ENCODE results near the gene GABRG3. TPM values are rescaled to one million over a fixed set of nuclear protein-coding genes. Genes with fewer than 3 reads are reported as not detected.

The GABRG3 gene
- total and polyA plus RNA-seq, 3 donors from 2014 or later: 3.7 to 13.4 (median 6.9) TPM

DNA sequence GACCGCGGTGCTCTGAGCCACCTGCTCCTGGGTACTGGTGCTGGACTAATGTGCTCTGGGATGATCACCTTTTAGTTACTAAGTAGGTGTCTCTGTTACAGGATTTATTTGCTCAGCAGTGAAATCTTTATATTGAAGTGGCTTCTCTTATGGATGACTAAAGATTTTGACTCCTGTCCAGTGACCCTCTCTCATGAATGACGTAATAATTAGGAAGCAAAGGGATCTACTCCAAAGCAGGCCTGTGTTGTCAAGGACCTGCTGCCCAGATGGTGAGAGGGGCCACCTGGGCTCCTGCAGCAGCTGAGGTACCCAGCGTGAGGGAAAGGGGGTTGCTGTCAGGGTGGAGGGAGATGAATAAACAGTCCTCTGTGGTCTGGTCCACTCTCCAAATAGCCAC, 263.6 kb downstream of the GABRG3 start:
- Histone ChIP-seq H3K27ac (no peak overlapping the region), H3K4me3 (no peak overlapping the region), H3K27me3 (no peaks in the 10 kb centered on the region), H3K36me3 (ENCODE audit: low read depth, missing control alignments) (no peaks in the 10 kb centered on the region), H3K9me3 (no peaks in the 10 kb centered on the region), H3K4me1 (no peaks in the 10 kb centered on the region)
- intact Hi-C loops (cut with DNase I; ENCODE audit: low total_unique reads): no loop called here
- no peak for TF ChIP-seq POLR2A (IDR thresholded peaks at IDR 0.05)
- TF ChIP-seq, protein P1, sequence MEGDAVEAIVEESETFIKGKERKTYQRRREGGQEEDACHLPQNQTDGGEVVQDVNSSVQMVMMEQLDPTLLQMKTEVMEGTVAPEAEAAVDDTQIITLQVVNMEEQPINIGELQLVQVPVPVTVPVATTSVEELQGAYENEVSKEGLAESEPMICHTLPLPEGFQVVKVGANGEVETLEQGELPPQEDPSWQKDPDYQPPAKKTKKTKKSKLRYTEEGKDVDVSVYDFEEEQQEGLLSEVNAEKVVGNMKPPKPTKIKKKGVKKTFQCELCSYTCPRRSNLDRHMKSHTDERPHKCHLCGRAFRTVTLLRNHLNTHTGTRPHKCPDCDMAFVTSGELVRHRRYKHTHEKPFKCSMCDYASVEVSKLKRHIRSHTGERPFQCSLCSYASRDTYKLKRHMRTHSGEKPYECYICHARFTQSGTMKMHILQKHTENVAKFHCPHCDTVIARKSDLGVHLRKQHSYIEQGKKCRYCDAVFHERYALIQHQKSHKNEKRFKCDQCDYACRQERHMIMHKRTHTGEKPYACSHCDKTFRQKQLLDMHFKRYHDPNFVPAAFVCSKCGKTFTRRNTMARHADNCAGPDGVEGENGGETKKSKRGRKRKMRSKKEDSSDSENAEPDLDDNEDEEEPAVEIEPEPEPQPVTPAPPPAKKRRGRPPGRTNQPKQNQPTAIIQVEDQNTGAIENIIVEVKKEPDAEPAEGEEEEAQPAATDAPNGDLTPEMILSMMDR (IDR thresholded peaks at IDR 0.05): no peak
- WGBS, 2 donors: 87 to 90% methylated on average over 4 of the region's 4 CpGs
- DNase-seq: no peak

DNA sequence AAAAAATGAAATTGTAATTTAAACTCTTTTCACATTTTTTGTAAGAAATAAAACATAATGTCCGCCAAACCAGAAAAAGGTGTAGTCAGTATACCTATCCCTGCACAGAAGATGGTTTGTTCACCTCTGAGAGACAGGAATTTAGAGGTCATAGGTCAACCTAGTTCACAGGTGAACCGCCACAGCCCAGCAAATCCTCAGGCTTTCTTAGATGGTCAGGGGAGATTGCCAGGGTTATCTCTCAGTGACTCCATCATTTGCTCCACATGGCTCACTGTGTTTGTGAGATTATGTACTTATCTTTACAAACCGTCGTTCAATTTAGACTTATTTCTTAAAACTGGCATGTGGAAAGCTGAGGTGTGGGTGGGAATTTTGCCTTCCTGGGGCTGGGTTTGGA, 264.2 kb downstream of the GABRG3 start:
- no peak for TF ChIP-seq POLR2A (IDR thresholded peaks at IDR 0.05)
- TF ChIP-seq, protein P1 (IDR thresholded peaks at IDR 0.05): no peak
- H3K9me3 ChIP-seq: no peaks in the 10 kb centered on the region
- H3K27me3 ChIP-seq: no peaks in the 10 kb centered on the region
- H3K36me3 ChIP-seq (ENCODE audit: low read depth, missing control alignments): no peaks in the 10 kb centered on the region
- DNase-seq: no peak
- no peak overlapping the region for H3K4me3 ChIP-seq
- 63 to 78% methylated on average over 4 of the region's 4 CpGs for WGBS, 2 donors
- intact Hi-C loops (cut with DNase I; ENCODE audit: low total_unique reads): no loop called here
- no peaks in the 10 kb centered on the region for H3K4me1 ChIP-seq
- H3K27ac ChIP-seq: no peak overlapping the region

DNA sequence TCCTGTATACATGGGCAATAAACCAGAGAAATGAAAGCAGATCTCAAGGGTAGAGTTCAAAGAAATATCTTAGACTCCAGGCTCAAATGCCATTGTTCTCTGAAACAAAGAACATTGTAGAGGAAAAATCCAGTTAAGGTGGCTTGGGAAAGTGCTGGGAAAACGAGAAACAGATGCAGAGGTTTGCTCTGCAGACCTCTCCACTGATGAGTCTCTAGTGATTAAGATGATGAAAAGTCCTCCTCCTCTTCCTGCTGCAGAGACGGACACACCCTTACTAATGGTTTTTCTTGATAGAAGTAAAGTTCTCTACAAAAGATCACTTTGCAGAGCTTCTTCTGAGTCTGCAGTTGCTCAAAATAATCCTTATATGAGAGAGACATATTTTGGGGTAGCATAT, 264.7 kb downstream of the GABRG3 start:
- Histone ChIP-seq H3K27me3 (no peaks in the 10 kb centered on the region), H3K4me3 (no peak overlapping the region), H3K9me3 (no peaks in the 10 kb centered on the region), H3K27ac (no peak overlapping the region), H3K36me3 (ENCODE audit: low read depth, missing control alignments) (no peaks in the 10 kb centered on the region), H3K4me1 (no peaks in the 10 kb centered on the region)
- WGBS, 2 donors: 43 to 59% methylated on average over 2 of the region's 2 CpGs
- no peak for TF ChIP-seq POLR2A (IDR thresholded peaks at IDR 0.05)
- TF ChIP-seq, protein P1 (IDR thresholded peaks at IDR 0.05): no peak
- intact Hi-C loops (cut with DNase I; ENCODE audit: low total_unique reads): no loop called here
- no peak for DNase-seq

DNA sequence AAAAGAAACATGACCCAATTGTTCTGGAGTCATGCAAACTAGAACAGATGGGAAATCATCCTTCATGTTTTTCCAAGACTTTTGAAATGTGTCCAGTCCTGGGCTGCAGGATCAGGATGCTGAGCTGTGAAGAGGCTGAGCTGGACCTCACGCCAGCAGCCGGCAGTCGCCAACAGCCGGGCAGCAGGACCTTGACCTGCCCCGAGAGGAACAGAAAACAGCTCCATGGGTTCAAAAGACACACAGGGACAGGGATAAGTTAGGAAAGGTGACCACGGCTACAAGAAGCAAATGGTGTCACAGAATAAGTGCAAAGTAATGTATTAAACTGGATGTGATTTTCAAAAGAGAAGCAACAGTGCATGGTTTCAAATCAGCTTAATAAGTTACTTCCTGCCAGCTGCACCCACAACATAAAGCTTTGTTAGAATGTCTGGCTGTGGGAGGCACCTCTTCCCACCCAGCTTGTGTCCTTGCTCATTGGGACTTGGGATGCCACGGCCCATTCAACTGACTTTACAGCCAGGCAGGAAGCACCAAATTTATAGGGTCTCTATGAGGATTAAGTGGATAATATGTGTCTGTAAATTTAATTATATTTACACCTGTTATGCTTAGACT, 266.4 kb downstream of the GABRG3 start:
- Histone ChIP-seq H3K4me1 (no peaks in the 10 kb centered on the region), H3K36me3 (ENCODE audit: low read depth, missing control alignments) (no peaks in the 10 kb centered on the region), H3K27ac (no peak overlapping the region), H3K9me3 (no peaks in the 10 kb centered on the region), H3K27me3 (no peaks in the 10 kb centered on the region), H3K4me3 (no peak overlapping the region)
- TF ChIP-seq, protein P1 (IDR thresholded peaks at IDR 0.05): no peak
- TF ChIP-seq POLR2A (IDR thresholded peaks at IDR 0.05): no peak
- intact Hi-C loops (cut with DNase I; ENCODE audit: low total_unique reads): no loop called here
- DNase-seq: no peak
- 28 to 36% methylated on average over 7 of the region's 7 CpGs for WGBS, 2 donors

DNA sequence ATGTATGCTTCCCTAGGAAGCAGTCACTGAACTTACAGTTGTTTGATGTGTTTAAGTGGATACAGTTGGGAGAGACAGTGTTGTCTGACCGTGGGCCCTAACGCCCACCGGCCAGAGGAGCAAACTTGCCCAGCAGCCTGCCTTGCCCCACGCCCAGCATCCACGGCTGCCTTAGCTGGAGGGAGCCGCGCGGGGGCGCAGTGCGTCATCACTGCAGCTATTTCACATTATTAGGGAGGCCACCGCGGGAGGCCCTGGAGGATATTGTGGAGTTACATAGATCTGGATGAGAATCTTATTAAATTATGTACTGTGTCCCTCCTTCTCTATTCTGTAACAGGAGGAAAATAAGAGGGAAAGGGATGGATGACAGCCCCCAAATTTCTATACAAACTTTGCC, 267.2 kb downstream of the GABRG3 start:
- 67 to 83% methylated on average over 12 of the region's 12 CpGs for WGBS, 2 donors
- Histone ChIP-seq H3K27me3 (no peaks in the 10 kb centered on the region), H3K27ac (no peak overlapping the region), H3K4me3 (no peak overlapping the region), H3K9me3 (no peaks in the 10 kb centered on the region), H3K4me1 (no peaks in the 10 kb centered on the region), H3K36me3 (ENCODE audit: low read depth, missing control alignments) (no peaks in the 10 kb centered on the region)
- TF ChIP-seq, protein P1 (IDR thresholded peaks at IDR 0.05): no peak
- no peak for TF ChIP-seq POLR2A (IDR thresholded peaks at IDR 0.05)
- intact Hi-C loops (cut with DNase I; ENCODE audit: low total_unique reads): no loop called here
- DNase-seq: peak; percentile 24
